GM19239 (cell line): ENCODE results near the gene REX1BD.

ENCODE experiments used
- DNase-seq: peaks from one replicate; pipeline ENCODE4 v3.0.0; 2011; ENCODE audit warnings: low spot score; ENCODE audit not compliant: insufficient read length
- FAIRE-seq: peaks from 2 replicates; lab custom pipeline; 2011; peaks lifted over from hg19 to GRCh38; lab: Jason Lieb, UNC

REX1BD gene

DNA sequence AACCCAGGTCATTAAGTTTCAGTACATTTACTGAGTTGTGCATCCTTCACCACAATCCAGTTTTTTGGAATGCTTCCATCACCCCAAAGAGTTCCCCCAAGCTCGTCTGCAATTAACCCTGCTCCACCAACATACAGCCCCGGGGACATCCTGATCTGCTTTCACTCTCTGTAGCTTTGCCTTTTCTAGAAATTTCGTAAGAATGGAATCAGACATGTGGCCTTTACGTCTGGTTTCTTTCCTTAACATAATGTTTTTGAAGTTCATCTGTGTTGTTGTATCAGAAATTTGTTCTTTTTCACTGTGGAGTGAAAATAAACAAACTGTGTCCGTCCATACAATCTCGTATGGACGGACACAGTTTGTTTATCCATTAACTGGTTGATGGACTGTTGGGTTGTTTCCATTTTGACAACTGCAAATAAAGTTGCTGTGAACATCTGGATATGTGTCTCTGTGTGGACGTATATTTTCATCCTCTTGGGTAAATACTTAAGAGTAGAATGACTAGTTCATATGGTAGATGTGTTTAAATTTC, 51.2 kb downstream of the REX1BD start:
- FAIRE-seq, result no peak
- DNase-seq, result no peak
